ENCODE results near the gene TBCK. TPM values are rescaled to one million over a fixed set of nuclear protein-coding genes. Genes with fewer than 3 reads are reported as not detected.
"Not testable (repeated sequence)": the region's sequence is repeated elsewhere in the genome, so short reads cannot be mapped to it uniquely, and the experiment has no call there.

Gene TBCK
- total RNA-seq, 1 donor from 2014 or later, result 77.8 TPM

GRCh38 chr4:106323119-106323518, 7.1 kb upstream of the TBCK start:
- Mint-ChIP-seq H3K36me3 (ENCODE audit: insufficient read depth) (peaks cover 19% of the 10 kb centered on the region), H3K4me1 (ENCODE audit: low read depth) (peaks cover 4% of the 10 kb centered on the region), H3K27ac (no peak overlapping the region), H3K9me3 (ENCODE audit: low read depth) (no peaks in the 10 kb centered on the region), H3K4me3 (ENCODE audit: low read depth) (no peak overlapping the region), H3K27me3 (no peaks in the 10 kb centered on the region)
- no peak for TF ChIP-seq CTCF (IDR thresholded peaks at IDR 0.05; ENCODE audit: unreplicated experiment)
- DNase-seq (ENCODE audit: low spot score, unreplicated experiment), result no peak

- not testable (repeated sequence) for H3K27me3 Mint-ChIP-seq; H3K9me3 Mint-ChIP-seq (ENCODE audit: low read depth); H3K4me1 Mint-ChIP-seq (ENCODE audit: low read depth); DNase-seq (ENCODE audit: low spot score, unreplicated experiment); H3K27ac Mint-ChIP-seq; H3K4me3 Mint-ChIP-seq (ENCODE audit: low read depth)
- H3K36me3 Mint-ChIP-seq (ENCODE audit: insufficient read depth), result peaks cover 16% of the 10 kb centered on the region
These were observed 5.8 kb upstream of the TBCK start for GRCh38 chr4:106321814-106322213.

GRCh38 chr4:106321168-106321567, 5.2 kb upstream of the TBCK start:
- H3K36me3 Mint-ChIP-seq (ENCODE audit: insufficient read depth), result peaks cover 16% of the 10 kb centered on the region
- H3K4me3 Mint-ChIP-seq (ENCODE audit: low read depth); H3K9me3 Mint-ChIP-seq (ENCODE audit: low read depth); H3K27me3 Mint-ChIP-seq; H3K27ac Mint-ChIP-seq; H3K4me1 Mint-ChIP-seq (ENCODE audit: low read depth); DNase-seq (ENCODE audit: low spot score, unreplicated experiment): not testable (repeated sequence)

- no peaks in the 10 kb centered on the region for H3K9me3 Mint-ChIP-seq (ENCODE audit: low read depth)
- H3K36me3 Mint-ChIP-seq (ENCODE audit: insufficient read depth), result peaks cover 16% of the 10 kb centered on the region
- TF ChIP-seq CTCF (IDR thresholded peaks at IDR 0.05; ENCODE audit: unreplicated experiment), result no peak
- no peak overlapping the region for H3K4me3 Mint-ChIP-seq (ENCODE audit: low read depth)
- peak overlapping the region; percentile 49 for H3K27ac Mint-ChIP-seq
- H3K4me1 Mint-ChIP-seq (ENCODE audit: low read depth), result peaks cover 7% of the 10 kb centered on the region
- DNase-seq (ENCODE audit: low spot score, unreplicated experiment), result no peak
- no peaks in the 10 kb centered on the region for H3K27me3 Mint-ChIP-seq
These were observed 4.2 kb upstream of the TBCK start for GRCh38 chr4:106320235-106320634.

- peaks cover 16% of the 10 kb centered on the region for H3K36me3 Mint-ChIP-seq (ENCODE audit: insufficient read depth)
- H3K27me3 Mint-ChIP-seq, result no peaks in the 10 kb centered on the region
- DNase-seq (ENCODE audit: low spot score, unreplicated experiment), result no peak
- TF ChIP-seq CTCF (IDR thresholded peaks at IDR 0.05; ENCODE audit: unreplicated experiment), result no peak
- H3K9me3 Mint-ChIP-seq (ENCODE audit: low read depth), result no peaks in the 10 kb centered on the region
- H3K4me1 Mint-ChIP-seq (ENCODE audit: low read depth), result peaks cover 17% of the 10 kb centered on the region
- H3K4me3 Mint-ChIP-seq (ENCODE audit: low read depth), result no peak overlapping the region
- H3K27ac Mint-ChIP-seq, result no peak overlapping the region
These were observed 2.5 kb upstream of the TBCK start for GRCh38 chr4:106318511-106318910.

- no peak overlapping the region for H3K27ac Mint-ChIP-seq
These were observed 1.8 kb upstream of the TBCK start for GRCh38 chr4:106317815-106318214.

More at GRCh38 chr4:106317815-106318214, 1.8 kb upstream of the TBCK start:
- no peak for TF ChIP-seq CTCF (IDR thresholded peaks at IDR 0.05; ENCODE audit: unreplicated experiment)
- no peaks in the 10 kb centered on the region for H3K27me3 Mint-ChIP-seq
- H3K9me3 Mint-ChIP-seq (ENCODE audit: low read depth), result no peaks in the 10 kb centered on the region
- peaks cover 16% of the 10 kb centered on the region for H3K36me3 Mint-ChIP-seq (ENCODE audit: insufficient read depth)
- no peak for DNase-seq (ENCODE audit: low spot score, unreplicated experiment)
- H3K4me1 Mint-ChIP-seq (ENCODE audit: low read depth), result peaks cover 18% of the 10 kb centered on the region
- no peak overlapping the region for H3K4me3 Mint-ChIP-seq (ENCODE audit: low read depth)

All from progenitor cell of endocrine pancreas (in vitro differentiated cells).